B cell (primary cell): Measurements from ENCODE around the gene HPRT1. TPM values are rescaled to one million over a fixed set of nuclear protein-coding genes. Genes with fewer than 3 reads are reported as not detected.

Experiments
- ATAC-seq: fragments of 200-7000 bp; cut with Tn5 transposase; one replicate; pipeline ENCODE4 v1.10.0; 2021; ENCODE audit warnings: low read depth, mild to moderate bottlenecking, moderate number of reproducible peaks, moderate library complexity
- CTCF ChIA-PET: fragments of 350-600 bp; sonication (Branson Sonifier 250); formaldehyde crosslinking; loops from one replicate; lab custom pipeline; 2021; ENCODE audit warnings: antibody characterized with exemption, inconsistent platforms; lab: Charles Lee
- POLR2A ChIA-PET: fragments of 350-600 bp; sonication (Branson Sonifier 250); formaldehyde crosslinking; loops from one replicate; lab custom pipeline; 2021; ENCODE audit warnings: antibody characterized with exemption; lab: Charles Lee
- DNase-seq: peaks from one replicate; pipeline ENCODE4 v3.0.0; 2013
- H2AFZ ChIP-seq: 2 replicates; pipeline ENCODE4 v1.6.1; 2012; ENCODE audit warnings: mild to moderate bottlenecking, low read depth, low read length; ENCODE audit not compliant: insufficient read depth, poor library complexity, severe bottlenecking
- H3K27ac ChIP-seq, 2 donors: 1 replicate in 1 of 2; 2 replicates in 1 of 2; pipeline ENCODE4 v1.5.1; 2012 to 2013; ENCODE audit warnings: low read length in 2 of 2, mild to moderate bottlenecking in 2 of 2, moderate library complexity in 1 of 2
- H3K27me3 ChIP-seq, 4 experiments: fragments of 200-600 bp in 1 of 4; sonication (generic) in 1 of 4; replicated peaks in 1 of 4; 1 replicate in 2 of 4; 2 replicates in 2 of 4; pipeline versions ENCODE4 v1.6.1 to v1.7.0; 2013 to 2016; ENCODE audit warnings: low read length in 3 of 4, mild to moderate bottlenecking in 2 of 4, mixed read lengths in 1 of 4, moderate library complexity in 1 of 4; ENCODE audit not compliant: insufficient read depth in 4 of 4, control insufficient read depth in 3 of 4; ENCODE audit errors: control extremely low read depth in 1 of 4
- H3K36me3 ChIP-seq, 2 experiments: replicated peaks in 1 of 2; 1 replicate in 1 of 2; 2 replicates in 1 of 2; pipeline versions ENCODE4 v1.6.1 to v1.7.1; 2013; ENCODE audit warnings: low read length in 1 of 2; ENCODE audit not compliant: insufficient read depth in 2 of 2, control insufficient read depth in 1 of 2; ENCODE audit errors: control extremely low read depth in 1 of 2, extremely low read depth in 1 of 2
- H3K4me1 ChIP-seq, 2 donors: fragments of 200-600 bp in 1 of 2; sonication (generic) in 1 of 2; 1 replicate in 1 of 2; 2 replicates in 1 of 2; pipeline versions ENCODE4 v1.5.1 to v1.6.1; 2013 to 2017; ENCODE audit warnings: low read length in 2 of 2; ENCODE audit not compliant: control insufficient read depth in 2 of 2, insufficient read depth in 2 of 2
- H3K4me2 ChIP-seq: replicated peaks from 2 replicates; pipeline ENCODE3; 2012; ENCODE audit warnings: mild to moderate bottlenecking, low read depth, low read length; ENCODE audit not compliant: poor library complexity, severe bottlenecking
- H3K4me3 ChIP-seq, 5 experiments: fragments of 200-600 bp in 1 of 5; sonication (generic) in 1 of 5; 1 replicate in 3 of 5; 2 replicates in 2 of 5; pipeline versions ENCODE4 v1.5.1 to v1.7.0; 2011 to 2016; ENCODE audit warnings: low read length in 4 of 5, mild to moderate bottlenecking in 4 of 5, low read depth in 2 of 5, control low read depth in 1 of 5, moderate library complexity in 1 of 5; ENCODE audit not compliant: insufficient read depth in 1 of 5; ENCODE audit errors: control extremely low read depth in 1 of 5, extremely low read depth in 1 of 5
- H3K79me2 ChIP-seq: fragments of 200-600 bp; sonication (generic); one replicate; pipeline ENCODE4 v1.6.0; 2016; ENCODE audit warnings: low read length; ENCODE audit not compliant: control insufficient read depth, insufficient read depth
- H3K9ac ChIP-seq: fragments of 200-600 bp; sonication (generic); 2 replicates; pipeline ENCODE4 v1.6.1; 2017; ENCODE audit warnings: mild to moderate bottlenecking, low read length, moderate library complexity
- H3K9me3 ChIP-seq, 3 donors: one replicate each; pipeline versions ENCODE4 v1.6.1 to v1.7.1; 2013; ENCODE audit warnings: low read length in 2 of 3; ENCODE audit not compliant: control insufficient read depth in 2 of 3, insufficient read depth in 1 of 3; ENCODE audit errors: control extremely low read depth in 1 of 3
- H4K20me1 ChIP-seq: 2 replicates; pipeline ENCODE4 v1.6.0; 2012; ENCODE audit warnings: mild to moderate bottlenecking, low read length; ENCODE audit not compliant: insufficient read depth, control insufficient read depth, poor library complexity, severe bottlenecking
- H3K27ac Mint-ChIP-seq: one replicate; pipeline ENCODE4 v1.8.0; 2021; ENCODE audit warnings: mixed read lengths
- H3K27me3 Mint-ChIP-seq: one replicate; pipeline ENCODE4 v1.8.0; 2021; ENCODE audit warnings: mixed read lengths
- H3K4me1 Mint-ChIP-seq: one replicate; pipeline ENCODE4 v1.8.0; 2021; ENCODE audit warnings: mixed read lengths
- H3K4me3 Mint-ChIP-seq: one replicate; pipeline ENCODE4 v1.8.0; 2021; ENCODE audit warnings: mixed read lengths
- H3K9me3 Mint-ChIP-seq: one replicate; pipeline ENCODE4 v1.8.0; 2022; ENCODE audit warnings: mixed read lengths; ENCODE audit not compliant: insufficient read depth
- EZH2 ChIP-seq: IDR thresholded peaks from 2 replicates; pipeline ENCODE4 v1.6.1; 2012; ENCODE audit warnings: borderline replicate concordance, low read depth, mild to moderate bottlenecking, moderate library complexity, low read length; ENCODE audit not compliant: insufficient read depth, poor library complexity, severe bottlenecking
- WGBS: methylation state at CpG from one replicate; pipeline ENCODE4 v1.1.5; 2013; ENCODE audit warnings: missing lambda C conversion rate; ENCODE audit not compliant: insufficient coverage; 5-methylcytosine and 5-hydroxymethylcytosine counted together
- intact Hi-C: fragments of 100-400 bp; cut with micrococcal nuclease; formaldehyde crosslinking; loops from one replicate; pipeline ENCODE4 v1.10.0; 2022
- polyA plus RNA-seq: library from polyadenylated mRNA; depleted of rRNA; stranded (reverse); fragments of >200 nt; gene quantifications from 2 replicates; pipeline ENCODE4 v1.2.3, GENCODE V29; 2012
- total RNA-seq, 2 donors: library from RNA; stranded (reverse); fragments of 120-200 nt in 1 of 2; gene quantifications; 1 replicate in 1 of 2; 2 replicates in 1 of 2; pipeline versions ENCODE4 v1.2.3 to v1.2.4, GENCODE V29; 2013 to 2022
- TF ChIP-seq, protein P1 (sequence below): fragments of 200-600 bp; IDR thresholded peaks from one replicate; pipeline ENCODE4 v1.8.0; 2022; ENCODE audit warnings: antibody characterized with exemption, mild to moderate bottlenecking

The HPRT1 gene
- total and polyA plus RNA-seq, 2 donors (not counting 1 experiment from before 2014, with no cell fraction given) = 6.6 to 19.5 TPM

DNA sequence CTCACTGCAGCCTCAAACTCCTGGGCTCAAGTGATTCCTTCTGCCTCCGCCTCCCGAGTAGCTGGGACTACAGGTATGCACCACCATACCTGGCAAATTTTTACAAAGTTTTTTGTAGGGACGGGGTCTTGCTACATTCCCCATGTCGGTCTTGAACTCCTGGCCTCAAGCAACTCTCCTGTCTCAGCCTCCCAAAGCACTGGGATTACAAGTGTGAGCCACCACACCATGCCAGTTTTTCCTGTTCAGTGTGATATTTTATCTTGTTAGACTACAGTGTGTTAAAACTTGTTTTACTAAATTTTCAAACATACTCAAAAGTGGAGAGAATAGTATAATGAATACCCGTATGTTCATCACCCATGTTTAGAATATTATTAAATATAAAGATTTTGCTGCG lies 12.1 kb downstream of the HPRT1 start:
- Histone ChIP-seq H3K9me3 (no peaks in the 10 kb centered on the region), H2AFZ (no peak overlapping the region), H3K79me2 (no peaks in the 10 kb centered on the region), H3K27ac (no peak overlapping the region), H3K4me3 (no peak overlapping the region), H3K36me3 (no peaks in the 10 kb centered on the region), H3K27me3 (no peaks in the 10 kb centered on the region), H3K4me1 (no peaks in the 10 kb centered on the region), H3K9ac (no peak overlapping the region), H3K4me2 (no peak overlapping the region), H4K20me1 (no peaks in the 10 kb centered on the region)
- TF ChIP-seq, protein P1, sequence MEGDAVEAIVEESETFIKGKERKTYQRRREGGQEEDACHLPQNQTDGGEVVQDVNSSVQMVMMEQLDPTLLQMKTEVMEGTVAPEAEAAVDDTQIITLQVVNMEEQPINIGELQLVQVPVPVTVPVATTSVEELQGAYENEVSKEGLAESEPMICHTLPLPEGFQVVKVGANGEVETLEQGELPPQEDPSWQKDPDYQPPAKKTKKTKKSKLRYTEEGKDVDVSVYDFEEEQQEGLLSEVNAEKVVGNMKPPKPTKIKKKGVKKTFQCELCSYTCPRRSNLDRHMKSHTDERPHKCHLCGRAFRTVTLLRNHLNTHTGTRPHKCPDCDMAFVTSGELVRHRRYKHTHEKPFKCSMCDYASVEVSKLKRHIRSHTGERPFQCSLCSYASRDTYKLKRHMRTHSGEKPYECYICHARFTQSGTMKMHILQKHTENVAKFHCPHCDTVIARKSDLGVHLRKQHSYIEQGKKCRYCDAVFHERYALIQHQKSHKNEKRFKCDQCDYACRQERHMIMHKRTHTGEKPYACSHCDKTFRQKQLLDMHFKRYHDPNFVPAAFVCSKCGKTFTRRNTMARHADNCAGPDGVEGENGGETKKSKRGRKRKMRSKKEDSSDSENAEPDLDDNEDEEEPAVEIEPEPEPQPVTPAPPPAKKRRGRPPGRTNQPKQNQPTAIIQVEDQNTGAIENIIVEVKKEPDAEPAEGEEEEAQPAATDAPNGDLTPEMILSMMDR = no peak
- no peak for TF ChIP-seq EZH2
- ChIA-PET CTCF (no interaction called here), POLR2A (no interaction called here)
- no peak for DNase-seq
- H3K27ac Mint-ChIP-seq = no peak overlapping the region
- no peak for ATAC-seq
- no peaks in the 10 kb centered on the region for H3K4me1 Mint-ChIP-seq
- intact Hi-C loops = no loop called here
- no peaks in the 10 kb centered on the region for H3K9me3 Mint-ChIP-seq
- no peak overlapping the region for H3K4me3 Mint-ChIP-seq
- 100% methylated on average over 3 of the region's 6 CpGs for WGBS
- H3K27me3 Mint-ChIP-seq = no peaks in the 10 kb centered on the region

DNA sequence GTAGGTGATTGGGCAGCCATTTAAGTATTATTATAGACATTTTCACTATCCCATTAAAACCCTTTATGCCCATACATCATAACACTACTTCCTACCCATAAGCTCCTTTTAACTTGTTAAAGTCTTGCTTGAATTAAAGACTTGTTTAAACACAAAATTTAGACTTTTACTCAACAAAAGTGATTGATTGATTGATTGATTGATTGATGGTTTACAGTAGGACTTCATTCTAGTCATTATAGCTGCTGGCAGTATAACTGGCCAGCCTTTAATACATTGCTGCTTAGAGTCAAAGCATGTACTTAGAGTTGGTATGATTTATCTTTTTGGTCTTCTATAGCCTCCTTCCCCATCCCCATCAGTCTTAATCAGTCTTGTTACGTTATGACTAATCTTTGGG lies 16.3 kb downstream of the HPRT1 start:
- TF ChIP-seq EZH2 = no peak
- TF ChIP-seq, protein P1 = no peak
- Histone ChIP-seq H2AFZ (no peak overlapping the region), H3K27me3 (no peaks in the 10 kb centered on the region), H3K4me1 (no peaks in the 10 kb centered on the region), H3K4me3 (no peak overlapping the region), H3K79me2 (no peaks in the 10 kb centered on the region), H3K9me3 (no peaks in the 10 kb centered on the region), H3K9ac (no peak overlapping the region), H3K4me2 (no peak overlapping the region), H4K20me1 (no peaks in the 10 kb centered on the region), H3K36me3 (no peaks in the 10 kb centered on the region), H3K27ac (no peak overlapping the region)
- Mint-ChIP-seq H3K4me3 (no peak overlapping the region), H3K27ac (no peak overlapping the region), H3K9me3 (no peaks in the 10 kb centered on the region), H3K27me3 (no peaks in the 10 kb centered on the region), H3K4me1 (no peaks in the 10 kb centered on the region)
- WGBS = no CpG with 5 or more reads among the region's 1 CpG
- intact Hi-C loops = no loop called here
- POLR2A ChIA-PET = no interaction called here
- DNase-seq (no peak), ATAC-seq (no peak)
- CTCF ChIA-PET = no interaction called here
